WTC11 (cell line): ENCODE results near the gene OTUD7B.

Experiments
- CTCF ChIP-seq: fragments of 200-600 bp; IDR thresholded peaks from 2 replicates; pipeline ENCODE4 v1.8.0; 2022; ENCODE audit warnings: antibody characterized with exemption
- ETV6 ChIP-seq: sonication (generic); formaldehyde crosslinking; IDR thresholded peaks from 2 replicates; pipeline ENCODE4 v1.8.1; 2022; ENCODE audit warnings: mild to moderate bottlenecking, missing genetic modification reagents
- FOXP1 ChIP-seq: sonication (generic); formaldehyde crosslinking; IDR thresholded peaks from 2 replicates; pipeline ENCODE4 v1.8.0; 2022; ENCODE audit warnings: missing genetic modification reagents, mild to moderate bottlenecking, moderate library complexity, borderline replicate concordance
- NR2C2 ChIP-seq: sonication (generic); formaldehyde crosslinking; IDR thresholded peaks from 2 replicates; pipeline ENCODE4 v1.8.0; 2022; ENCODE audit warnings: mild to moderate bottlenecking, missing genetic modification reagents
- TCF7 ChIP-seq: sonication (generic); formaldehyde crosslinking; IDR thresholded peaks from 2 replicates; pipeline ENCODE4 v1.8.0; 2022; ENCODE audit warnings: mild to moderate bottlenecking, low read depth, missing genetic modification reagents, moderate library complexity
- TEAD1 ChIP-seq: sonication (generic); formaldehyde crosslinking; IDR thresholded peaks from 2 replicates; pipeline ENCODE4 v1.8.0; 2022; ENCODE audit warnings: mild to moderate bottlenecking, missing genetic modification reagents
- ZNF232 ChIP-seq: sonication (generic); formaldehyde crosslinking; IDR thresholded peaks from 2 replicates; pipeline ENCODE4 v1.8.0; 2022; ENCODE audit warnings: mild to moderate bottlenecking, missing genetic modification reagents
- ZNF263 ChIP-seq: sonication (generic); formaldehyde crosslinking; IDR thresholded peaks from 2 replicates; pipeline ENCODE4 v1.8.1; 2022; ENCODE audit warnings: low read depth, mild to moderate bottlenecking, moderate library complexity, missing genetic modification reagents
- ZNF317 ChIP-seq: sonication (generic); formaldehyde crosslinking; IDR thresholded peaks from 2 replicates; pipeline ENCODE4 v1.8.1; 2023; ENCODE audit warnings: low read depth, mild to moderate bottlenecking, moderate library complexity, missing genetic modification reagents, borderline replicate concordance
- ZNF396 ChIP-seq: fragments of 250-450 bp; sonication (Bioruptor Pico); IDR thresholded peaks from 2 replicates; pipeline ENCODE4 v1.8.0; 2021; ENCODE audit warnings: mild to moderate bottlenecking, moderate library complexity, borderline replicate concordance
- TF ChIP-seq, protein P1 (sequence below): sonication (generic); formaldehyde crosslinking; IDR thresholded peaks from 2 replicates; pipeline ENCODE4 v1.8.1; 2023; ENCODE audit warnings: mild to moderate bottlenecking, missing genetic modification reagents
- TF ChIP-seq, protein P2 (sequence below): sonication (generic); formaldehyde crosslinking; conservative IDR thresholded peaks from 2 replicates; pipeline ENCODE4 v1.8.1; 2022; ENCODE audit warnings: mild to moderate bottlenecking, missing genetic modification reagents

GRCh38 chr1:149927563-149928400 lies 82.7 kb downstream of the OTUD7B start, which contains the start of gene SF3B4:
- TF ChIP-seq CTCF, result no peak
- no peak for TF ChIP-seq ZNF396
- TF ChIP-seq ZNF317 (CRISPR knock-in tag), result no peak
- TF ChIP-seq TCF7, result no peak
- TF ChIP-seq, protein P1, sequence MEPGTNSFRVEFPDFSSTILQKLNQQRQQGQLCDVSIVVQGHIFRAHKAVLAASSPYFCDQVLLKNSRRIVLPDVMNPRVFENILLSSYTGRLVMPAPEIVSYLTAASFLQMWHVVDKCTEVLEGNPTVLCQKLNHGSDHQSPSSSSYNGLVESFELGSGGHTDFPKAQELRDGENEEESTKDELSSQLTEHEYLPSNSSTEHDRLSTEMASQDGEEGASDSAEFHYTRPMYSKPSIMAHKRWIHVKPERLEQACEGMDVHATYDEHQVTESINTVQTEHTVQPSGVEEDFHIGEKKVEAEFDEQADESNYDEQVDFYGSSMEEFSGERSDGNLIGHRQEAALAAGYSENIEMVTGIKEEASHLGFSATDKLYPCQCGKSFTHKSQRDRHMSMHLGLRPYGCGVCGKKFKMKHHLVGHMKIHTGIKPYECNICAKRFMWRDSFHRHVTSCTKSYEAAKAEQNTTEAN, result no peak; the same call in 1 of the 2 replicates
- TF ChIP-seq TEAD1 (CRISPR knock-in tag), result peak; percentile 80; the same call in 1 of the 2 replicates
- peak; percentile 97 for TF ChIP-seq NR2C2 (CRISPR knock-in tag)
- TF ChIP-seq FOXP1 (CRISPR knock-in tag), result no peak
- TF ChIP-seq, protein P2, sequence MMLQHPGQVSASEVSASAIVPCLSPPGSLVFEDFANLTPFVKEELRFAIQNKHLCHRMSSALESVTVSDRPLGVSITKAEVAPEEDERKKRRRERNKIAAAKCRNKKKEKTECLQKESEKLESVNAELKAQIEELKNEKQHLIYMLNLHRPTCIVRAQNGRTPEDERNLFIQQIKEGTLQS (CRISPR knock-in tag), result no peak
- TF ChIP-seq ETV6 (CRISPR knock-in tag), result peak; percentile 51; the same call in 1 of the 2 replicates
- no peak for TF ChIP-seq ZNF263 (CRISPR knock-in tag)
- TF ChIP-seq ZNF232 (CRISPR knock-in tag), result 0 out of 2 replicates have a peak, but pooled peaks have one; percentile 33
